Liver (tissue), 3 donors: Measurements from ENCODE around the gene TRIO.

Experiments
- CTCF ChIP-seq: fragments of 150-350 bp; IDR thresholded peaks from 2 replicates; pipeline ENCODE4 v1.5.1; 2017; ENCODE audit warnings: improper control_type of control experiment, low read depth, low read length; ENCODE audit not compliant: missing input control
- MAX ChIP-seq: IDR thresholded peaks from 2 replicates; pipeline ENCODE4 v1.6.1; 2016; ENCODE audit warnings: antibody characterized with exemption
- TAF1 ChIP-seq: conservative IDR thresholded peaks from 2 replicates; pipeline ENCODE4 v1.6.1; 2016; ENCODE audit warnings: antibody characterized with exemption, mild to moderate bottlenecking
- YY1 ChIP-seq: IDR thresholded peaks from 2 replicates; pipeline ENCODE4 v1.6.1; 2016; ENCODE audit warnings: antibody characterized with exemption, mild to moderate bottlenecking
- donor health status: healthy.
- donor health status: healthy.

- no peak for TF ChIP-seq CTCF
- TF ChIP-seq MAX: no peak
- no peak for TF ChIP-seq TAF1
- no peak for TF ChIP-seq YY1
Observed at GRCh38 chr5:14436801-14437542, 293.8 kb downstream of the TRIO start.
